GM19043 (cell line): Measurements from ENCODE around the gene CTDSP2.
"Not testable (repeated sequence)": the region's sequence is repeated elsewhere in the genome, so short reads cannot be mapped to it uniquely, and the experiment has no call there.

Experiments used
- ATAC-seq: cut with Tn5 transposase; IDR thresholded peaks from one replicate; pipeline ENCODE4 v1.9.1; 2021; ENCODE audit warnings: low read depth; ENCODE audit not compliant: unreplicated experiment

Gene CTDSP2

GRCh38 chr12:57783861-57784260 lies 62.7 kb downstream of the CTDSP2 start:
- ATAC-seq, result no peak

- ATAC-seq, result no peak
Measured at GRCh38 chr12:57783466-57783801, 63.1 kb downstream of the CTDSP2 start.

DNA sequence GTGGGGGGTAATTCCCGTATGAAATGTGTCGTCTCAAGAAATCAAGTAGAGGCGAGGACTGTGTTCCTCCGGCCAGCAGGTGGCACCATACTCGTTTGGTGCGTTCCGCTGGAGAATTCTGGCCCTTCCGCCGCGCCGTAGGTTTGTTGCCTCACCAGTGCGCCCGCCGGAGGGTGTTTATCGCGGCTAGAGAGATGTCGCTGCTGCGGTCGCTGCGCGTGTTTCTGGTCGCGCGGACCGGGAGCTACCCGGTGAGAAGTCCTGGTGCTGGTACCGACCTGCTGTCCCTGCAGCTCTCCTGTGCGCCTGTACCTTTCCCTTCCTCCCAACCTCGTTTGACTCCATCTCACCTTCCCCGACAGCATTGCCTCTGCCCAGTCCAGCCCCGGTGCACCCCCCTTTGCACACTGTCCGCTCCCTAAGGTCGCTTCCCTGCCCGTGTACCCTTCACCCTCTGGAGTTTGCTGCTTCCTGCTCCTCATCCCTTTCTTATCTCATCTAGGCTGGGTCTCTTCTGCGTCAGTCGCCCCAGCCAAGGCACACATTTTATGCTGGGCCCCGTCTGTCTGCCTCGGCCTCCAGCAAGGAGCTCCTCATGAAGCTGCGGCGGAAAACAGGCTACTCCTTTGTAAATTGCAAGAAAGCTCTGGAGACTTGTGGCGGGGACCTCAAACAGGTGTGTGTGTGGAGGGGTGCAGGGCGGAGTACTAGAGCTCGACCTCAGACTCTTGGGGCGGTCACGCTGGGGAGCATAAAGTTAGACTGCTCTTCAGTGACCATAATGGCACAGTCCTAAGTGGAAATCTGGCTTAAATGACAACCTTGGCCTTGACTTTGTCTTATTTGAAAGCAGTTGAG lies 63.7 kb downstream of the CTDSP2 start, which contains the start of gene TSFM:
TSS of gene TSFM (plus strand) at position 180 of the 858 bp plus-strand sequence. CDS start at position 195, 15 bp downstream.
- ATAC-seq, result peak; percentile 88

GRCh38 chr12:57782243-57782607 lies 64.3 kb downstream of the CTDSP2 start:
- no peak for ATAC-seq

DNA sequence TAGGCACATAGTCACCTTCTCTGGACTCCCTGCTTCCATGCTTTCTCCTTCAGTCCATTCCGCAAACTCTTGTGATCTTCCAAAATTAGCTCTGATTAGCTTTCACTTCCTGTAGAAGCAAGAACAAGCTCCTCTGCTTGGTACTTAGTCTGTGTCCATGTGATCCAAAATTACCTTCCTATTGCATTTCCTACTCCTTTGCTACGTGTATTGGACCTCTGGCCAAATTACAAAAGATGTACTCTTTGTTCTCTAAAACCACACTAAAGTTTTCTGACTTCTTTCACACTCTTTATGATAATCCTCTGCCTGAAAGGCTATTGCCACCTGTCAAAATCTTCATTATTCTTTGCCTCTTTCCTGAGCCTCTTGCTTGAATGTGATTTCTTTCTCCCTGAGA lies 64.7 kb downstream of the CTDSP2 start:
- no peak for ATAC-seq

DNA sequence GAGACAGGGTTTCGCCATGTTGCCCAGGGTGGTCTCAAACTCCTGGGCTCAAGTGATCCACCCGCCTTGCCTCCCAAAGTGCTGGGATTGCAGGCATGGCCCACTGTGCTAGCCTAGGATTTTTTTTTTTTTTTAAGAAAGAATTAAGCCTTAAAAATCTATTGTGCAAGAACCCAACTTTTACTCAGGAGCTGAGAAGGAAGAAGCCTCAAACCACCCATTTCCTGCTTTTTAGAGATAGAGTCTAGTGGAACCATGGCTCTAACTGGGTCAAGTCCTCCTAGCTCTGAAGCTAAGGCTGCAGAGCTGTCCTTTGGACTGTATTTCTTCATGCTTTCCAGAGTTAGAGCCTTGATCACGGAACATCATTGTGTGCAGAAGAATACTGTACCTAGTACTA lies 65.3 kb downstream of the CTDSP2 start:
- ATAC-seq, result no peak

DNA sequence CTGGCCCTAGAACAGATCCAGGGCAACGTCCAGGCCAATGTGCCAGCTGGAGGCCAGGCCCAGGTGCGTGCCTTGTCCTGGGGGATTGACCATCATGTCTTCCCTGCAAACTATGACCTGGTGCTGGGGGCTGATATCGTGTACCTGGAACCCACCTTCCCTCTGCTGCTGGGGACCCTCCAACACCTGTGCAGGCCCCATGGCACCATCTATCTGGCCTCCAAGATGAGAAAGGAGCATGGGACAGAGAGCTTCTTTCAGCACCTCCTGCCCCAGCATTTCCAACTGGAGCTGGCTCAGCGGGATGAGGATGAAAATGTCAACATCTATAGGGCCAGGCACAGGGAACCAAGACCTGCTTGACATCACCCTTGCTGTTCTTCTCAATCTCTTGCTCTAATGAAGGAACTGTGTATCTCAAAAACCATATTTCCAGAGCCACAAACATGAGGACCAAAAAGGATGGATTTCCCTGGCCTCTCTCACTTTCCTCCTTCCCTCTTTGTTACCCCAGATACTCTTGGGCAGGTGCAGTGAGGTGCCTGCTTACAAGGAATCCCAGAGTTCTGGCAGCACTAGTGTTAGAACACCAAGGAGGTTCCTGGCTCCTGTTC lies 66.1 kb downstream of the CTDSP2 start:
- no peak for ATAC-seq

DNA sequence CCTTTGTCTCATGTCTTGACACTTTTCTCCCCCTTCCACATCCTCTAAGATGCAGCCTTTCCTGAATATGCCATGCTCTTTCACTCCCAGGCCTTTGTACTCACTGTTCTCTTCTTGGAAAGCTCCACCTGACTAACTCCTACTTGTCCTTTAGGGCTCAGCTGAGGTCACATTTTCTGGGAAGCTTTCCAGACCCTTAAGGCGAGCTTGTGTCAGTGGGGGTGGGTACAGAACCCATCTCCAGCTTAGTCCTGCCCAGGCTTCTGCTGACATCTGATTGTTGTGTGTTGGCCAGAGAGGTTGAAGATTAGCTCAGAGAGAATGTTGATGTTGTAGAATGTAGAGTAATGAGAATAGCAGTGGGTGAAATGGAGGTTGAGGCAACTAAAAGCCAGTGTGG lies 66.8 kb downstream of the CTDSP2 start:
- no peak for ATAC-seq

GRCh38 chr12:57777911-57778310 lies 68.6 kb downstream of the CTDSP2 start:
- no peak for ATAC-seq

- ATAC-seq, result no peak
Measured at GRCh38 chr12:57777367-57777766, 69.2 kb downstream of the CTDSP2 start.

DNA sequence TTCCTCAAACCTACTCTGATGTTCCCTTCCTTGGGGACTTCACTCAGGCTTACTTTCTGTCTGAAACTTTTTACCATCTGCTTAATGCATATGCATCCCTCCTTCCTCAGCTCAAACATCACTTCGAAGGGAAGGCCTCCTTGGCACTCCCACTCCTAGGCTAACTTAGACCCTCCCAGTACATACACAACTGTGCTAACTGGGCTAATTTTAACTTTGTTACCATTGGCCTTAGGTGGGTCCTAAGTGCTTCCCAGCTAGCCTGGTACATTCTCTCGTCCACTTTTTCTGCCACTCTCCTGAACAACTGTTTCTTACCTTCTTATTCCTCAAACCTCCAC lies 70.3 kb downstream of the CTDSP2 start:
- ATAC-seq, result no peak

DNA sequence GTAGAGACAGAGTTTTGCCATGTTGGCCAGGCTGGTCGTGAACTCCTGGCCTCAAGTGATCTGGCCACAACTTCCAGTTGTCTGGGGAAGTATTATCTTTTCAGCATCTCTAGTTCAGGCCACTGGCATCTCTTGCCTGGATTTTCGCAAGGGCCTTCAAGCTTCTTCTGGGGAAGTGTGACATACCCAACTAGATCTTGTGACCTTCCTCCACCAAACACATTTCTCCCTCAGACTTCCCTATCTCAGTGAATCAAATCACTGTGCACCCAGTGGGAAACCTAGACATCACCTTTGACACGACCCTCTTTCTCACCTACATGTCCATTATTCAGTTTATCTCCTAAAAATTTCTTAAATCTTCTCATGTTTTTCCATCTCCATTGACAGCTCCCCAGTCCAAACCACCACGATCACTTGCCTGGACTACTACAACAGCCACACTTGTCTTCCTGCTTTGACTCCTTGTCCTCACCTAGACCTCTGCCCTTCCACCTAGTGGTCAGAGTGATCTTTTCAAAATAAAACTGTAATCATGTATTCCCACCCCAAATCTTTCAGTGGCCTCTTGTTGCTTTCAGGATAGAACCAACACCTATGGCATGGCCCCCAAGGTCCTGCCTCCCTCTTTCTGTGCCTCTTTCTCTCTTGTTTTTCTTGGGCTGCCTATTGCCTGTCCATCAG lies 70.8 kb downstream of the CTDSP2 start:
- ATAC-seq, result no peak

DNA sequence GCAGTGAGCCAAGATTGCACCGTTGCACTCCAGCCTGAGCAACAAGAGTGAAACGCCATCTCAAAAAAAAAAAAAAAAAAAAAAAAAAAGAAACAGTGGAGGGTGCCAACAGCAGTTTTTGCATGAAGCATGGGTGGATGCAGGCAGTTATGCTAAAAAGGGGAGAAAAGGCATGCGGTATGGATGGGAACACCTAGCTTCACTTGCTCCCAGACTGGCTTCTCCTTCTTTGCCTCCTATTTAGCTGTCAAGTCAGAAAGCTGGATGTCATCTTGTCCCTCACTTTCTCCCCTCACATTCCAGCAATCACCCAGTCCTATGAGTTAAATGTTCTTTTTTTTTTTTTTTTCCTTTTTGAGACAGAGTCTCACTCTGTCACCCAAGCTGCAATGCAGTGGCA lies 71.5 kb downstream of the CTDSP2 start:
- ATAC-seq, result no peak

GRCh38 chr12:57774634-57775033 lies 71.9 kb downstream of the CTDSP2 start:
- ATAC-seq, result not testable (repeated sequence)

- ATAC-seq, result no peak
Measured at GRCh38 chr12:57772429-57773322, 73.9 kb downstream of the CTDSP2 start, which contains the start of gene EEF1AKMT3. EEF1AKMT3 (plus strand) TSS chr12:57772614; CDS start chr12:57772725, 111 bp downstream.

DNA sequence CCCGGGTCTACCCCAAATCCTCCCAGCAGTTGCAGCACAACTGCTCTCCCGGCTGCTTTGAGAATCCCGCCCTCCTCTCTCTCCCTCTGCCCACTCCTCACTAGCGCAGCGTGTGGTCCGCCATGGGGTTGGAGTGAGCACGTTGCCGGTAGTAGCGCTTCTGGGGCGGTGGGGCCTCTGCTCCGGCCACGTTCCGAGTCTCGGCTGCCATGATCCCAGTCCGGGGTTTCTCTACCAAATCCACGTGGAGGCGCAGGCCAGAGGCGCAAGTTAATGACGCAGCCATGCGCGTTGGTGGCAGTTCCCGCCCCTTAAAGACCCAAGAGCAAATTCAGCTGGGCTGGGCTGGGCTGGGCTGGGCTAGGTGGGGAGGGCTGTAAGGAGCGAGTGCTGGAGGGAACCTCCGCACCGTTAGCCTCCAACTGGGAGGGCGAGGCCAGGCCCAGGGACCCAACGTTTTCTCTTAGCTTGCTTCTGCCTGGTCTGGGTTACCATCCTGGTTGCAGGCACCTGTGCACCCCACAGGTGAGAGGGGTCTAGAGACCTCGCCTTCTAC lies 74.6 kb downstream of the CTDSP2 start, which contains the start of gene METTL1:
TSS of gene METTL1 (minus strand) at position 233 of the 556 bp plus-strand sequence. CDS start at position 211, 22 bp downstream.
- peak; percentile 85 for ATAC-seq

DNA sequence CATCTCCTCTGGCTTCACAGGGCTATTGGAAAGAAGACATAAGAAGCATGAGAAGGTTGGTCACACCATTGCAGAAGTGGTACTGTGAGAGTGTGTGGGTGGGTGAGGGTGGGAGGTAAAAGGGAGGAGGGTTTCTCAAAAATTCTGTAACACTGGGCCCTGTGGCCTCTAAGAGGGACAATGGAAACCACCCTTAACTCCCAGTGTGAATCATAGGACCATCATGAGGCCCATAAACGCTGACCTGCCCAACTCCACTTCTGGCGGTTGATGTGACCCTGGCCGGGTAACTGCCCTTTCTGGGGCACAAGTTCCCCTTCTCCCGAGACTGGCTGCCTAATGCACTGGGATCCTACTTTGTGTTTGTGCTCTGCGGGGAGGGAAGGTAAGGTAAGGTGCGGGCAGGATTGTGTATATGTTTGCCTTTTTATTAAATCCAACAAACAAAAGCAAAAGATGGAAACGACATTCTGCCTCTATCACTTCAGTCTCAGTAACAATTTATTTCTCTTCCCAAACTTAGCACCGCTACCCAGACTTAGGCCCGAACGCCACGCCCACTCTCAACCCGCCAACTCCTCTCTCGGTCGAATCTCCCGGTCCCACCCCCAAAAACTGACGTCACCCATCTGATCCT lies 75.2 kb downstream of the CTDSP2 start:
- peak; percentile 73 for ATAC-seq

GRCh38 chr12:57770734-57771133 lies 75.8 kb downstream of the CTDSP2 start:
- no peak for ATAC-seq
